Testis (tissue), 2 donors: ENCODE measurements around the gene DRD1.

Experiments used
- CTCF ChIP-seq, 3 experiments: fragments of 450-650 bp in 2 of 3; fragments of 200-600 bp in 1 of 3; sonication (generic) in 1 of 3; IDR thresholded peaks; one replicate each; pipeline ENCODE4 v1.5.1; 2016 to 2019; ENCODE audit warnings: antibody characterized with exemption in 3 of 3, mild to moderate bottlenecking in 2 of 3, moderate library complexity in 1 of 3
- POLR2A ChIP-seq: fragments of 450-650 bp; IDR thresholded peaks from one replicate; pipeline ENCODE4 v1.6.1; 2017; ENCODE audit warnings: antibody characterized with exemption, mild to moderate bottlenecking, moderate library complexity

GRCh38 chr5:175464942-175465233 is 20.9 kb upstream of the DRD1 start:
- TF ChIP-seq CTCF (IDR thresholded peaks at IDR 0.05) (no peak), POLR2A (no peak)
